Heart left ventricle (tissue), 16 donors: Measurements from ENCODE around the gene KRT73. TPM values are rescaled to one million over a fixed set of nuclear protein-coding genes. Genes with fewer than 3 reads are reported as not detected.

ENCODE experiments used
- ATAC-seq, 4 donors: fragments of 200-7000 bp; cut with Tn5 transposase; one replicate each; pipeline ENCODE4 v1.9.1; 2020 to 2022; ENCODE audit warnings: moderate library complexity in 4 of 4, mild to moderate bottlenecking in 3 of 4, moderate number of reproducible peaks in 1 of 4
- DNase-seq, 5 donors: peaks; one replicate each; pipeline ENCODE4 v3.0.0-alpha.2; 2020
- H3K27ac ChIP-seq, 12 donors: fragments of 200-600 bp; sonication (generic) in 4 of 12; one replicate each; pipeline versions ENCODE4 v1.5.0 to v1.8.0; 2016 to 2022; ENCODE audit warnings: mild to moderate bottlenecking in 2 of 12
- H3K27me3 ChIP-seq, 9 donors: fragments of 200-600 bp; sonication (generic) in 2 of 9; one replicate each; pipeline versions ENCODE4 v1.5.1 to v1.8.0; 2016 to 2022; ENCODE audit warnings: mild to moderate bottlenecking in 3 of 9
- H3K36me3 ChIP-seq, 9 donors: fragments of 200-600 bp; sonication (generic) in 2 of 9; one replicate each; pipeline versions ENCODE4 v1.5.0 to v1.8.0; 2018 to 2022; ENCODE audit warnings: mild to moderate bottlenecking in 2 of 9
- H3K4me1 ChIP-seq, 12 donors: fragments of 200-600 bp; sonication (generic) in 4 of 12; one replicate each; pipeline versions ENCODE4 v1.5.0 to v1.8.0; 2016 to 2022; ENCODE audit warnings: mild to moderate bottlenecking in 3 of 12
- H3K4me3 ChIP-seq, 12 donors: fragments of 200-600 bp; sonication (generic) in 4 of 12; one replicate each; pipeline versions ENCODE4 v1.5.0 to v1.8.0; 2017 to 2022; ENCODE audit warnings: mild to moderate bottlenecking in 9 of 12, moderate library complexity in 4 of 12
- H3K9me3 ChIP-seq, 12 donors: fragments of 200-600 bp; sonication (generic) in 4 of 12; one replicate each; pipeline versions ENCODE4 v1.5.0 to v1.8.0; 2016 to 2022; ENCODE audit warnings: mild to moderate bottlenecking in 1 of 12
- CTCF ChIP-seq, 12 donors: fragments of 200-600 bp; sonication (generic) in 4 of 12; IDR thresholded peaks; one replicate each; pipeline versions ENCODE4 v1.5.0 to v1.8.0; 2018 to 2022; ENCODE audit warnings: antibody characterized with exemption in 12 of 12, mild to moderate bottlenecking in 5 of 12
- POLR2A ChIP-seq, 2 donors: fragments of 450-650 bp; IDR thresholded peaks; one replicate each; pipeline ENCODE4 v1.6.1; 2017; ENCODE audit warnings: antibody characterized with exemption in 2 of 2, mild to moderate bottlenecking in 2 of 2, moderate library complexity in 2 of 2
- WGBS, 4 donors: extraction: QIAGEN DNeasy Blood & Tissue Kit in 2 of 4; methylation state at CpG; one replicate each; pipeline versions ENCODE4 v1.1.5 to v1.1.7; 2013 to 2018; 5-methylcytosine and 5-hydroxymethylcytosine counted together
- intact Hi-C, 10 donors: fragments of 100-400 bp; cut with DNase I; formaldehyde crosslinking; loops; one replicate each; pipeline versions ENCODE4 v1.11.1 to v1.14.2; 2022
- polyA plus RNA-seq, 2 donors: library from polyadenylated mRNA; stranded (reverse); fragments of 200-250 nt; gene quantifications; one replicate each; pipeline ENCODE4 v1.2.3, GENCODE V29; 2013
- total RNA-seq, 9 donors: library from RNA; depleted of rRNA in 2 of 9; stranded (reverse); fragments of >200 nt in 2 of 9; fragmentation: NEBNext Ultra II Directional in 3 of 9; extraction: Animal tissue kit (Norgen Biotek cat#: 25700) in 3 of 9; gene quantifications; one replicate each; pipeline versions ENCODE4 v1.1.0 to v1.2.4, GENCODE V29; 2016 to 2023
- donor health status: ischemic (EF 13 %, LVEDD 7.1; RV severe dilation, severe dysfunction).
- donor health status: healthy with polysubstance abuse.
- donor health status: DM: no; HTN: yes; CAD: no.
- donor health status: DM: no; HTN: no; CAD: no.
- donor health status: ischemic (EF 25% LVEDD 6.9; RV normal size, moderate dysfunction).
- donor health status: ischemic (EF 25% LVEDD 5.7; RV mildly dilated, moderate dysfunction).
- donor health status: healthy.
- donor health status: DM: yes; HTN: yes; CAD: no.
- donor health status: ischemic (EF 35%, LVEDD 5.7; RV mildly dilated, moderate dysfunction).
- donor health status: nonischemic (EF 11% LVEDD 7.7; RV severe dilation, severe dysfunction).
- donor health status: DM: yes; HTN: yes; CAD: no.
- donor health status: PGD.
- donor health status: ischemic (EF 29% LVEDD 5.4; RV normal size, mild dysfunction).
- donor health status: nonischemic (EF 23%, LVEDD 6.1; RV moderate dilation, normal function).

Gene KRT73
- total and polyA plus RNA-seq, 11 donors = not detected

GRCh38 chr12:52570511-52570910, 47.8 kb downstream of the KRT73 start:
- no peak for TF ChIP-seq POLR2A (IDR thresholded peaks at IDR 0.05)
- TF ChIP-seq CTCF (IDR thresholded peaks at IDR 0.05) = no peak
- no peak for DNase-seq
- peaks cover 0 to 19% (median 0%) of the 10 kb centered on the region in 12 donors for H3K4me1 ChIP-seq
- H3K27me3 ChIP-seq = peaks cover 0 to 42% (median 5%) of the 10 kb centered on the region in 9 donors
- 94 to 96% (median 95%) methylated on average over 10 of the region's 10 CpGs for WGBS, 4 donors
- H3K36me3 ChIP-seq = no peaks in the 10 kb centered on the region
- no peak for ATAC-seq
- H3K4me3 ChIP-seq = no peak overlapping the region
- no peak overlapping the region for H3K27ac ChIP-seq
- intact Hi-C loops = loop anchor here in 2 of 10 donors (10.0 kb wide), 1 partner anchor 196 kb away; no protein-coding TSS in a partner anchor
- H3K9me3 ChIP-seq = no peaks in the 10 kb centered on the region

GRCh38 chr12:52568111-52568510, 50.2 kb downstream of the KRT73 start:
- Histone ChIP-seq H3K4me3 (no peak overlapping the region), H3K9me3 (no peaks in the 10 kb centered on the region), H3K4me1 (peaks cover 0 to 19% (median 0%) of the 10 kb centered on the region in 12 donors), H3K27ac (no peak overlapping the region), H3K36me3 (no peaks in the 10 kb centered on the region), H3K27me3 (peaks cover 0 to 38% (median 0%) of the 10 kb centered on the region in 9 donors)
- TF ChIP-seq CTCF (IDR thresholded peaks at IDR 0.05) = no peak
- TF ChIP-seq POLR2A (IDR thresholded peaks at IDR 0.05) = no peak
- 85 to 96% (median 89%) methylated on average over 12 of the region's 12 CpGs for WGBS, 4 donors
- intact Hi-C loops = no loop called here
- no peak for DNase-seq
- no peak for ATAC-seq

- Histone ChIP-seq H3K4me3 (no peak overlapping the region), H3K27me3 (peaks cover 0 to 33% (median 0%) of the 10 kb centered on the region in 9 donors), H3K27ac (peak overlapping the region in 2 of 12 donors; percentile 39 to 65), H3K9me3 (no peaks in the 10 kb centered on the region), H3K4me1 (peaks cover 0 to 19% (median 0%) of the 10 kb centered on the region in 12 donors), H3K36me3 (no peaks in the 10 kb centered on the region)
- TF ChIP-seq CTCF (IDR thresholded peaks at IDR 0.05) (no peak), POLR2A (IDR thresholded peaks at IDR 0.05) (no peak)
- peak; percentile 90 to 98 (median 98) for ATAC-seq
- 20 to 32% (median 26%) methylated on average over 2 to 8 of the region's 8 CpGs for WGBS, 4 donors
- peak; percentile 30 to 81 (median 76) for DNase-seq
- intact Hi-C loops = no loop called here
These were observed 51.5 kb downstream of the KRT73 start for GRCh38 chr12:52566847-52567291.

GRCh38 chr12:52564582-52564981, 53.8 kb downstream of the KRT73 start:
- Histone ChIP-seq H3K4me1 (peaks cover 0 to 19% (median 0%) of the 10 kb centered on the region in 12 donors), H3K4me3 (no peak overlapping the region), H3K27ac (no peak overlapping the region), H3K27me3 (peaks cover 0 to 20% (median 0%) of the 10 kb centered on the region in 9 donors), H3K36me3 (no peaks in the 10 kb centered on the region), H3K9me3 (no peaks in the 10 kb centered on the region)
- DNase-seq = no peak
- intact Hi-C loops = no loop called here
- TF ChIP-seq CTCF (IDR thresholded peaks at IDR 0.05) (no peak), POLR2A (IDR thresholded peaks at IDR 0.05) (no peak)
- no peak for ATAC-seq
- WGBS, 4 donors = 33 to 60% (median 43%) methylated on average over 1 of the region's 1 CpG
